Sigmoid colon (tissue), 4 donors: ENCODE measurements around the gene STPG3.

Experiments used
- EP300 ChIP-seq, 4 donors: sonication (generic); formaldehyde crosslinking; IDR thresholded peaks; one replicate each; pipeline ENCODE4 v1.6.1; 2017; ENCODE audit warnings: antibody characterized with exemption in 4 of 4
- POLR2A ChIP-seq, 2 donors: fragments of 450-650 bp; IDR thresholded peaks; one replicate each; pipeline ENCODE4 v1.6.1; 2016; ENCODE audit warnings: antibody characterized with exemption in 2 of 2, mild to moderate bottlenecking in 2 of 2, moderate library complexity in 2 of 2
- POLR2AphosphoS5 ChIP-seq, 4 donors: sonication (generic); formaldehyde crosslinking; IDR thresholded peaks; one replicate each; pipeline ENCODE4 v1.6.1; 2017; ENCODE audit warnings: antibody characterized with exemption in 4 of 4
- TF ChIP-seq, protein P1 (sequence below), 4 experiments: fragments of 450-650 bp in 3 of 4; fragments of 200-600 bp in 1 of 4; IDR thresholded peaks; one replicate each; pipeline ENCODE4 v1.5.1; 2016 to 2019; ENCODE audit warnings: antibody characterized with exemption in 4 of 4, mild to moderate bottlenecking in 3 of 4, moderate library complexity in 2 of 4

GRCh38 chr9:137273095-137273490 lies 22.0 kb downstream of the STPG3 start:
- TF ChIP-seq, protein P1, sequence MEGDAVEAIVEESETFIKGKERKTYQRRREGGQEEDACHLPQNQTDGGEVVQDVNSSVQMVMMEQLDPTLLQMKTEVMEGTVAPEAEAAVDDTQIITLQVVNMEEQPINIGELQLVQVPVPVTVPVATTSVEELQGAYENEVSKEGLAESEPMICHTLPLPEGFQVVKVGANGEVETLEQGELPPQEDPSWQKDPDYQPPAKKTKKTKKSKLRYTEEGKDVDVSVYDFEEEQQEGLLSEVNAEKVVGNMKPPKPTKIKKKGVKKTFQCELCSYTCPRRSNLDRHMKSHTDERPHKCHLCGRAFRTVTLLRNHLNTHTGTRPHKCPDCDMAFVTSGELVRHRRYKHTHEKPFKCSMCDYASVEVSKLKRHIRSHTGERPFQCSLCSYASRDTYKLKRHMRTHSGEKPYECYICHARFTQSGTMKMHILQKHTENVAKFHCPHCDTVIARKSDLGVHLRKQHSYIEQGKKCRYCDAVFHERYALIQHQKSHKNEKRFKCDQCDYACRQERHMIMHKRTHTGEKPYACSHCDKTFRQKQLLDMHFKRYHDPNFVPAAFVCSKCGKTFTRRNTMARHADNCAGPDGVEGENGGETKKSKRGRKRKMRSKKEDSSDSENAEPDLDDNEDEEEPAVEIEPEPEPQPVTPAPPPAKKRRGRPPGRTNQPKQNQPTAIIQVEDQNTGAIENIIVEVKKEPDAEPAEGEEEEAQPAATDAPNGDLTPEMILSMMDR (IDR thresholded peaks at IDR 0.05), result no peak
- TF ChIP-seq POLR2AphosphoS5 (IDR thresholded peaks at IDR 0.05) (no peak), POLR2A (IDR thresholded peaks at IDR 0.05) (no peak), EP300 (IDR thresholded peaks at IDR 0.05) (no peak)
